ENCODE measurements around the gene PCDHGA4.
A peak's percentile ranks its signal among the peaks of the same experiment; 100 is the strongest.
"Not testable (repeated sequence)": the region's sequence is repeated elsewhere in the genome, so short reads cannot be mapped to it uniquely, and the experiment has no call there.

PCDHGA4 gene

DNA sequence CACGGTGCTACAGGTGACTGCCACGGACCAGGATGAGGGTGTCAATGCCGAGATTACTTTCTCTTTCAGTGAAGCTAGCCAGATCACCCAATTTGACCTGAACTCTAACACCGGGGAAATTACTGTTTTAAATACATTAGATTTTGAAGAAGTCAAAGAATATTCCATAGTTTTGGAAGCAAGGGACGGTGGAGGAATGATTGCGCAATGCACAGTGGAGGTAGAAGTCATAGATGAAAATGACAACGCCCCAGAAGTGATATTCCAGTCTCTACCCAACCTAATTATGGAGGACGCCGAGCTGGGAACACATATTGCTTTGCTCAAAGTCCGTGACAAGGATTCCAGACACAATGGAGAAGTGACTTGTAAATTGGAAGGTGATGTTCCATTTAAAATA is 33.8 kb downstream of the PCDHGA4 start:
- no peak overlapping the region; the same call in 1 of the 2 replicates for H3K4me3 ChIP-seq (ENCODE audit: low read length)
- TF ChIP-seq ZNF274 (IDR thresholded peaks at IDR 0.05; ENCODE audit: low read depth, low read length) = no peak

DNA sequence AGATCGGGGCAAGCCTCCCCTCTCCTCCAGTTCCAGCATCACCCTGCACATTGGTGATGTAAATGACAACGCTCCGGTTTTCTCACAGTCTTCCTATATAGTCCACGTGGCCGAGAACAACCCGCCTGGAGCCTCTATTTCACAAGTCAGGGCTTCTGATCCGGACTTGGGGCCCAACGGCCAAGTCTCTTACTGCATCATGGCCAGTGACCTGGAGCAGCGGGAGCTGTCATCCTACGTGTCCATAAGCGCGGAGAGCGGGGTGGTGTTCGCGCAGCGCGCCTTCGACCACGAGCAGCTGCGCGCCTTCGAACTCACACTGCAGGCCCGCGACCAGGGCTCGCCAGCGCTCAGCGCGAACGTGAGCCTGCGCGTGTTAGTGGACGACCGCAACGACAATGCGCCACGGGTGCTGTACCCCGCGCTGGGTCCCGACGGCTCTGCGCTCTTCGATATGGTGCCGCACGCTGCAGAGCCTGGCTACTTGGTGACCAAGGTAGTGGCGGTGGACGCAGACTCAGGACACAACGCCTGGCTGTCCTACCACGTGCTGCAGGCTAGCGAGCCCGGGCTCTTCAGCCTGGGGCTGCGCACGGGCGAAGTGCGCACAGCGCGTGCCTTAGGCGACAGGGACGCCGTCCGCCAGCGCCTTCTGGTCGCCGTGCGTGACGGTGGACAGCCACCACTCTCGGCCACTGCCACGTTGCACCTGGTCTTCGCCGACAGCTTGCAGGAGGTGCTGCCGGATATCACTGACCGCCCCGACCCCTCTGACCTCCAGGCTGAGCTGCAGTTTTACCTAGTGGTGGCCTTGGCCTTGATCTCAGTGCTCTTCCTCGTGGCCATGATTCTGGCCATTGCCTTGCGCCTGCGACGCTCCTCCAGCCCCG is 34.6 kb downstream of the PCDHGA4 start:
- no peak overlapping the region for H3K4me3 ChIP-seq (ENCODE audit: low read length)
- no peak for TF ChIP-seq ZNF274 (IDR thresholded peaks at IDR 0.05; ENCODE audit: low read depth, low read length)

DNA sequence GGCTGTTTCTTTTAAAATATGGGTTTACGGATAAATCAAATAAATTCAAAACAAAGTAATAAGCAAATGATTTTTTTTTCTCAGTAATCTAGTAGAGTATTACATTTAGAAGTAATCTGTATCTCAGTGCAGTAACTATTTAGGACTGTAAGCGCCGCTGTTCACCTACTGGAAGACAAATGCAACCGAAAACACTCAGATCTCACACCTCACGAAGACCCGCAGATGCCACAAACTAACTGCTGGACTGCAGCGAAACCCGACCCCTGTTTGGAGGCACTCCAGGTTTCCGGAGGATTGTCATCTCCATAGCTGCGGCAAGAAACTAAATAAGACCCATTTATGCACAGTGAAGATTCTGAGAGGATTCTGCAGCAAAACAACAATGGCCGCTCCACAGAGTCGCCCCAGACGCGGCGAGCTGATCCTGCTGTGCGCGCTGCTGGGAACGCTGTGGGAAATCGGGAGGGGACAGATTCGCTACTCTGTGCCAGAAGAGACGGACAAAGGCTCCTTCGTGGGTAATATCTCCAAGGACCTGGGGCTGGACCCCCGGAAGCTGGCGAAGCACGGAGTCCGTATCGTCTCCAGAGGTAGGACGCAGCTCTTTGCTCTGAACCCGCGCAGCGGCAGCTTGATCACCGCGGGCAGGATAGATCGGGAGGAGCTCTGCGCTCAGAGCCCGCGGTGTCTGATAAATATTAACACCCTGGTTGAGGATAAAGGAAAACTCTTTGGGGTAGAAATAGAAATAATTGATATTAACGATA is 37.8 kb downstream of the PCDHGA4 start, which contains the start of gene PCDHGA8:
PCDHGA8 (plus strand) TSS at position 205 of the 770 bp plus-strand sequence; CDS start at position 386, 181 bp downstream.
- no peak for TF ChIP-seq ZNF274 (IDR thresholded peaks at IDR 0.05; ENCODE audit: low read depth, low read length)
- no peak within 1 kb of the TSS; the same call in 1 of the 2 replicates for H3K4me3 ChIP-seq (ENCODE audit: low read length)

DNA sequence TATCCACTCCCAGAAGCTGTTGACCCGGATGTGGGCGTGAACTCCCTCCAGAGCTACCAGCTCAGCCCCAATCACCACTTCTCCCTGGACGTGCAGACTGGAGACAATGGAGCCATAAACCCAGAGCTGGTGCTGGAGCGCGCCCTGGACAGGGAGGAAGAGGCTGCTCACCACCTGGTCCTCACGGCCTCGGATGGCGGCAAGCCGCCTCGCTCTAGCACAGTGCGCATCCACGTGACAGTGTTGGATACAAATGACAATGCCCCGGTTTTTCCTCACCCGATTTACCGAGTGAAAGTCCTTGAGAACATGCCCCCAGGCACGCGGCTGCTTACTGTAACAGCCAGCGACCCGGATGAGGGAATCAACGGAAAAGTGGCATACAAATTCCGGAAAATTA is 38.4 kb downstream of the PCDHGA4 start:
- no peak overlapping the region for H3K4me3 ChIP-seq (ENCODE audit: low read length)
- TF ChIP-seq ZNF274 (IDR thresholded peaks at IDR 0.05; ENCODE audit: low read depth, low read length) = no peak

DNA sequence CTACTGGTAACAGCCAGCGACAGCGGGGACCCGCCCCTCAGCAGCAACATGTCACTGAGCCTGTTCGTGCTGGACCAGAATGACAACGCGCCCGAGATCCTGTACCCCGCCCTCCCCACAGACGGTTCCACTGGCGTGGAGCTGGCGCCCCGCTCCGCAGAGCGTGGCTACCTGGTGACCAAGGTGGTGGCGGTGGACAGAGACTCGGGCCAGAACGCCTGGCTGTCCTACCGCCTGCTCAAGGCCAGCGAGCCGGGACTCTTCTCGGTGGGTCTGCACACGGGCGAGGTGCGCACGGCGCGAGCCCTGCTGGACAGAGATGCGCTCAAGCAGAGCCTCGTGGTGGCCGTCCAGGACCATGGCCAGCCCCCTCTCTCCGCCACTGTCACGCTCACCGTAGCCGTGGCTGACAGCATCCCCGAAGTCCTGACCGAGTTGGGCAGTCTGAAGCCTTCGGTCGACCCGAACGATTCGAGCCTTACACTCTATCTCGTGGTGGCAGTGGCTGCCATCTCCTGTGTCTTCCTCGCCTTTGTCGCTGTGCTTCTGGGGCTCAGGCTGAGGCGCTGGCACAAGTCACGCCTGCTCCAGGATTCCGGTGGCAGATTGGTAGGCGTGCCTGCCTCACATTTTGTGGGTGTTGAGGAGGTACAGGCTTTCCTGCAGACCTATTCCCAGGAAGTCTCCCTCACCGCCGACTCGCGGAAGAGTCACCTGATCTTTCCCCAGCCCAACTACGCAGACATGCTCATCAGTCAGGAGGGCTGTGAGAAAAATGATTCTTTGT is 39.8 kb downstream of the PCDHGA4 start:
- not testable (repeated sequence) for H3K4me3 ChIP-seq (ENCODE audit: low read length)

DNA sequence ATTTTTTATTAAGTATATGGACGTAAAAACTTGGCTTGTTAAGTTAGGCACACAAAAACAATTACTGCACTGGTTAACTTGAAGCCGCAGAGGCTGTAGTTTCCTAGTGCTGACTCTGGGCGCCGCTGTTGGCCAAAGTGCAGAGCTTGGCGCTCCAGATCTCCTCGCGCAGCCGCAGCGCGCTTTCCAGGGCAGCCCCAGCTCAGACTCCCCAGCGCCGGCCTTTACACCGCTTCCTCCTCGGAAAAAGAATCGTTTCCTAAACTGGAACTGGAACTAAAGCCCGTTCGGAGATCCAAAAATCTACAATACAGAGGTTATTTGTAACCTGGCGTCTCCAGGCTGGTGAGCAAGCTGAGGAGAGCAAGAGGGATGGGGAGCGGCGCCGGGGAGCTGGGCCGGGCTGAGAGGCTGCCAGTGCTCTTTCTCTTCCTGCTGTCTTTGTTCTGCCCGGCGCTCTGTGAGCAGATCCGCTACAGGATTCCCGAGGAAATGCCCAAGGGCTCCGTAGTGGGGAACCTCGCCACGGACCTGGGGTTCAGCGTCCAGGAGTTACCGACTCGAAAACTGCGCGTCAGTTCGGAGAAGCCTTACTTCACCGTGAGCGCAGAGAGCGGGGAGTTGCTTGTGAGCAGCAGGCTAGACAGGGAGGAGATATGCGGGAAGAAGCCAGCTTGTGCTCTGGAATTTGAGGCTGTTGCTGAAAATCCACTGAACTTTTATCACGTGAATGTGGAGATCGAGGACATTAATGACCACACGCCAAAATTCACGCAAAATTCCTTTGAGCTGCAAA is 43.1 kb downstream of the PCDHGA4 start, which contains the start of gene PCDHGB5:
PCDHGB5 (plus strand) TSS at position 192 of the 796 bp plus-strand sequence; CDS start at position 373, 181 bp downstream.
- peak within 1 kb of the TSS; percentile 19; the same call in 1 of the 2 replicates for H3K4me3 ChIP-seq (ENCODE audit: low read length)

DNA sequence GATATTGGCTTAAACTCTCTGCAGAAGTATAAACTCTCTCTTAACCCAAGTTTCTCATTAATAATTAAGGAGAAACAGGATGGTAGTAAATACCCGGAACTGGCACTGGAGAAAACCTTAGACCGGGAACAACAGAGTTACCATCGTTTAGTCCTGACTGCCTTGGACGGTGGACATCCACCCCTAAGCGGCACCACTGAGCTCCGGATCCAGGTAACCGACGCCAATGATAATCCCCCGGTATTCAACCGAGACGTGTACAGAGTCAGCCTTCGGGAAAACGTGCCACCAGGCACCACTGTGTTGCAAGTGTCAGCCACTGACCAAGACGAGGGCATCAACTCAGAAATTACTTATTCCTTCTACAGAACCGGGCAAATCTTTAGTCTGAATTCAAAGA is 43.8 kb downstream of the PCDHGA4 start:
- no peak for TF ChIP-seq ZNF274 (IDR thresholded peaks at IDR 0.05; ENCODE audit: low read depth, low read length)
- no peak overlapping the region for H3K4me3 ChIP-seq (ENCODE audit: low read length)

DNA sequence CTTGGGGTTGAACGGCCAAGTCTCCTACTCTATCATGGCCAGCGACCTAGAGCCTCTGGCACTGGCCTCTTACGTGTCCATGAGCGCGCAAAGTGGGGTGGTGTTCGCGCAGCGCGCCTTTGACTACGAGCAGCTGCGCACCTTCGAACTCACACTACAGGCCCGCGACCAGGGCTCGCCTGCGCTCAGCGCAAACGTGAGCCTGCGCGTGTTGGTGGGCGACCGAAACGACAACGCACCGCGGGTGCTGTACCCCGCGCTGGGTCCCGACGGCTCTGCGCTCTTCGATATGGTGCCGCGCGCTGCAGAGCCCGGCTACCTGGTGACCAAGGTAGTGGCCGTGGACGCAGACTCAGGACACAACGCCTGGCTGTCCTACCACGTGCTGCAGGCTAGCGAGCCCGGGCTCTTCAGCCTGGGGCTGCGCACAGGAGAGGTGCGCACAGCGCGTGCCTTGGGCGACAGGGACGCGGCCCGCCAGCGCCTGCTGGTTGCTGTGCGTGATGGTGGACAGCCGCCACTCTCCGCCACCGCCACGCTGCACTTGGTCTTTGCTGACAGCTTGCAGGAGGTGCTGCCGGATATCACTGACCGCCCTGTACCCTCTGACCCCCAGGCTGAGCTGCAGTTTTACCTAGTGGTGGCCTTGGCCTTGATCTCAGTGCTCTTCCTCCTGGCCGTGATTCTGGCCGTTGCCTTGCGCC is 44.9 kb downstream of the PCDHGA4 start:
- no peak overlapping the region for H3K4me3 ChIP-seq (ENCODE audit: low read length)
- no peak for TF ChIP-seq ZNF274 (IDR thresholded peaks at IDR 0.05; ENCODE audit: low read depth, low read length)

DNA sequence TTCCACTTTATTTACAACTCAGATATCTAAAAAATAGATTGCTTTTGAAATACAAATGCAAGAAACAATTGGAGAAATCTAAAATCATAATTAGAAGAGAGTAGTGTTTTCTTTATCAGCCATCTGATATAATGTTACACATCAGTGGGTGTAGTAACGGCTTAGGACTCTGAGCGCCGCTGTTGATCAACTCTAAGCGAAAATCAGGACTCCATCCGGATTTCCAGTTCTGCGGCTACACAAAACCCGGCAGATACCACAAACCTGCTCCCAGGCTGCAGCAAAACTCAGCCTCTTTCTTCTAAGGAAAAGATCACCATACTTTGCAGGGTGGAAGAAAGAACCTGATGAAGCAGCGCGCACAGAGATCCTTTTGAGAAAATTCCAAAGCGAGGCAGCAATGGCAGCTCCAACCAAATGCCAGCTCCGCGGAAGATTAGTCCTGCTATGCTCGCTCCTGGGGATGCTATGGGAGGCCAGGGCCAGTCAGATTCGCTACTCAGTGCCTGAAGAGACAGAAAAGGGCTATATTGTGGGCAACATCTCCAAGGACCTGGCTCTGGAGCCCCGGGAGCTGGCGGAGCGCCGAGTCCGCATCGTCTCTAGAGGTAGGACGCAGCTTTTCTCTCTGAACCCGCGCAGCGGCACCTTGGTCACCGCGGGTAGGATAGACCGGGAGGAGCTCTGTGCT is 47.9 kb downstream of the PCDHGA4 start, which contains the start of gene PCDHGA9:
PCDHGA9 (plus strand) TSS at position 226 of the 691 bp plus-strand sequence; CDS start at position 401, 175 bp downstream.
- H3K4me3 ChIP-seq (ENCODE audit: low read length) = no peak within 1 kb of the TSS; the same call in 1 of the 2 replicates
- TF ChIP-seq ZNF274 (IDR thresholded peaks at IDR 0.05; ENCODE audit: low read depth, low read length) = no peak

DNA sequence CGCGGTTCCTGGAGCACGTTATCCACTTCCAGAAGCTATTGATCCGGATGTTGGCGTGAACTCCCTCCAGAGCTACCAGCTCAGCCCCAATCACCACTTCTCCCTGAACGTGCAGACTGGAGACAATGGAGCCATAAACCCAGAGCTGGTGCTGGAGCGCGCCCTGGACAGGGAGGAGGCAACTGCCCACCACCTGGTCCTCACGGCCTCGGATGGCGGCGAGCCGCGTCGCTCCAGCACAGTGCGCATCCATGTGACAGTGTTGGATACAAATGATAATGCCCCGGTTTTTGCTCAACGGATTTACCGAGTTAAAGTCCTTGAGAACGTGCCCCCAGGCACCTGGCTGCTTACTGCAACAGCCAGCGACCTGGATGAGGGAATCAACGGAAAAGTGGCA is 48.6 kb downstream of the PCDHGA4 start:
- TF ChIP-seq ZNF274 (IDR thresholded peaks at IDR 0.05; ENCODE audit: low read depth, low read length) = no peak
- no peak overlapping the region for H3K4me3 ChIP-seq (ENCODE audit: low read length)

All from GM08714 (cell line).